ENCODE data around the gene CAPRIN1. TPM values are rescaled to one million over a fixed set of nuclear protein-coding genes. Genes with fewer than 3 reads are reported as not detected.

The CAPRIN1 gene
- total and polyA plus RNA-seq, 3 experiments from 2014 or later: 75.2 to 287 (median 275) TPM

DNA sequence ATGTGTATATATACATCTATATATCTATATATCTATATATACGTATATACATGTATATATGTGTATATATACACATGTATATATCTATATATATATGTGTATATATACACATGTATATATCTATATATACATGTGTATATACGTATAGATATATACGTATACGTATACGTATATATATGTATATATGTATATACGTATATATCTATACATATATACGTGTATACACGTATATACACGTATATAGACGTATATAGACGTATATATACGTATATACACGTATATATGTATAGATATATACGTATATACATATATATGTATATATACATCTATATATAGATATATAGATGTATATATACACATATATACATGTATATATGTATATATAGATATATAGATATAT is 25.1 kb upstream of the CAPRIN1 start:
- no peak for DNase-seq
- no peaks in the 10 kb centered on the region for H3K4me1 ChIP-seq (ENCODE audit: insufficient read depth, low read length)
- H3K27ac Mint-ChIP-seq: no peak overlapping the region
- no peaks in the 10 kb centered on the region for H3K36me3 ChIP-seq (ENCODE audit: insufficient read depth, low read length)
- H3K4me3 ChIP-seq (ENCODE audit: low read length): no peak overlapping the region
- H3K4me1 Mint-ChIP-seq: no peaks in the 10 kb centered on the region
- peaks cover 3 to 5% (median 5%) of the 10 kb centered on the region in 5 donors for H3K9me3 Mint-ChIP-seq
- H3K9me3 ChIP-seq (ENCODE audit: low read length): no peaks in the 10 kb centered on the region
- no peak overlapping the region for H3K27ac ChIP-seq (ENCODE audit: low read depth, low read length)
- H3K4me3 Mint-ChIP-seq: no peak overlapping the region
- H3K27me3 ChIP-seq (ENCODE audit: insufficient read depth, low read length, poor library complexity, severe bottlenecking): no peaks in the 10 kb centered on the region
- ChIA-PET CTCF (no interaction called here), POLR2A (no interaction called here)
- H3K36me3 Mint-ChIP-seq: peaks cover 0 to 5% (median 0%) of the 10 kb centered on the region in 3 donors
- H3K27me3 Mint-ChIP-seq: peaks cover 9 to 13% of the 10 kb centered on the region in 2 donors

DNA sequence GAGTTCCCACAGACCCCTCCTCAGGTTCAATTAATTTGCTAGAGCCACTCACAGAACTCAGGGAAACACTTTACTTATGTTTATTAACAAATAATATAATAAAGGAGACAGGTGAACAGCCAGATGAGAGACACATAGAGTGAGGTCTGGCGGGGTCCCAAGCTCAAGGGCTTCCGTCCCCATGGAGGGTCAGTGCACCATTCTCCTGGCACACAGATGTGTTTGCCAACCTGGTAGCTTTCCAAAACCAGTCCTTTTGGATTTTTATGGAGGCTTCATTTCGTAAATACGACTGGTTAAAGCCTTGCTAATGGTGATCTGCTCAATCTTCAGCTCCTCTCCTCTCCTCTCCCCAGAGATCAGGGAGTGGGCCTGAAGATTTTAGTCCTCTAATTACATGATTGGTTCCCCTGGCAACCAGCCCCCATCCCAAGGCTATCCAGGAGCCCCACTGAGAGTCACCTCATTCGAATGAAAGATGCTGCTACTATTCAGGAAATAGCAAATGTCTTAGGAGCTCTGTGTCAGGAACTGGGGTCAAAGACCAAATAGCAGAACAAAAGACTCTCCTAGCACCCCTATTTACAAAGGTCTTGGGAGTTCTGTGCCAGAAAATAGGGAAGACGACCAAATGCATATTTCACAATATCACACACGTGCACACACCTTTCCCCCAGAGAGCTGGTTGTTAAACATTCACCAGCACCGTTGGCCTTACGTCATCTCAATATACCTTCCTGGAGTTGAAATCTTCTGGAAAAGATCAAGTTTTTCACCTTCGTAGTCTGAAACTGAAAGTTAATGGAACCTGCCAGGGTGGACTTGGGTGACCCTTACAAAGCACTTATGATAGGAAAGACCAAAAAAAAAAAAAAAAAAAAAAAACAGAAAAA is 23.8 kb upstream of the CAPRIN1 start:
- Mint-ChIP-seq H3K27ac (no peak overlapping the region), H3K36me3 (no peaks in the 10 kb centered on the region), H3K27me3 (peaks cover 8 to 13% of the 10 kb centered on the region in 2 donors), H3K9me3 (no peaks in the 10 kb centered on the region), H3K4me3 (no peak overlapping the region), H3K4me1 (no peaks in the 10 kb centered on the region)
- Histone ChIP-seq H3K36me3 (ENCODE audit: insufficient read depth, low read length) (no peaks in the 10 kb centered on the region), H3K4me1 (ENCODE audit: insufficient read depth, low read length) (no peaks in the 10 kb centered on the region), H3K9me3 (ENCODE audit: low read length) (no peaks in the 10 kb centered on the region), H3K27me3 (ENCODE audit: insufficient read depth, low read length, poor library complexity, severe bottlenecking) (no peaks in the 10 kb centered on the region), H3K4me3 (ENCODE audit: low read length) (no peak overlapping the region), H3K27ac (ENCODE audit: low read depth, low read length) (no peak overlapping the region)
- CTCF ChIA-PET: no interaction called here
- DNase-seq: no peak
- POLR2A ChIA-PET: no interaction called here

DNA sequence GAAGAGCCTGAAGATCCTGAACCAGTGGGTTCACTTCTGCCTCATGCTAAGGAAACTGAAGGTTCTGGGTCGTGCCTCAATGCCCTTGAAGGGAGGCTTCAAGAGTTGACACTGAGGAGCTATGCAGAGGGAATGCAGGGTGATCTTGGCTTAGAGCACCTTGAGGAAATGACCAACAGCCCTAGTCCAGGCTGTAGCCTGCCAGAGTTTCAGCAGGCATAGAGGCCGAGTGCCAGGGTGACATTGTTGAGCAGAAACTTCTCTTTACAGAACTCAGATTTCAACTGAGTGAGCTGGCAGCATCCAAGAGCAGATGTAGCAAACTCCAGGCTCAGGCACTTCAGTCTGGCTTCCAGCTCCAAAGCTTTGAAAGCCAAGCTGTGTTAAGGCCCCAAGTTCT is 23.1 kb upstream of the CAPRIN1 start:
- no peaks in the 10 kb centered on the region for H3K36me3 ChIP-seq (ENCODE audit: insufficient read depth, low read length)
- H3K36me3 Mint-ChIP-seq: no peaks in the 10 kb centered on the region
- ChIA-PET CTCF (no interaction called here), POLR2A (no interaction called here)
- no peaks in the 10 kb centered on the region for H3K4me1 Mint-ChIP-seq
- H3K4me3 ChIP-seq (ENCODE audit: low read length): no peak overlapping the region
- peaks cover 10 to 13% of the 10 kb centered on the region in 2 donors for H3K27me3 Mint-ChIP-seq
- no peaks in the 10 kb centered on the region for H3K9me3 Mint-ChIP-seq
- no peak overlapping the region for H3K27ac Mint-ChIP-seq
- no peak overlapping the region for H3K27ac ChIP-seq (ENCODE audit: low read depth, low read length)
- no peaks in the 10 kb centered on the region for H3K9me3 ChIP-seq (ENCODE audit: low read length)
- H3K4me1 ChIP-seq (ENCODE audit: insufficient read depth, low read length): no peaks in the 10 kb centered on the region
- no peak overlapping the region for H3K4me3 Mint-ChIP-seq
- DNase-seq: no peak
- no peaks in the 10 kb centered on the region for H3K27me3 ChIP-seq (ENCODE audit: insufficient read depth, low read length, poor library complexity, severe bottlenecking)

DNA sequence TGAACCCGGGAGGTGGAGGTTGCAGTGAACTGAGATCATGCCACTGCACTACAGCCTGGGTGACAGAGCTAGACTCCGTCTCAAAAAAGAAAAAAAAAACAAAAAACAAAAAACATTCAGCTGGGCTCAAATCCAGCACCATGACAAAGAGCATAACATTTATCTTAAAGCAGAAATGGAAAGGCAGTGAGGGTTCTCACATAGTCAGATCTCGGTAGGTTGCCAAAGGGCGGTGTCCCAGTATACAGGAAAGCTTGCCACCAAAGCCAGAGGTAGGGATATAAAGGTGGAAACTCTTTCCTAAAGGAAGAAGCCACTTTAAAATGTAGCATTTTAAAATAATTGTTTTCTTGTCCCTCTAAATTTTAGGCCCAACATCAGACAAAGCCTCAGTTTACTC is 22.4 kb upstream of the CAPRIN1 start:
- ChIA-PET POLR2A (interaction anchor here (0.7 kb wide), 1 partner anchor 16 kb away, joined by 3 read pairs; no protein-coding TSS in a partner anchor), CTCF (no interaction called here)
- H3K9me3 ChIP-seq (ENCODE audit: low read length): no peaks in the 10 kb centered on the region

DNA sequence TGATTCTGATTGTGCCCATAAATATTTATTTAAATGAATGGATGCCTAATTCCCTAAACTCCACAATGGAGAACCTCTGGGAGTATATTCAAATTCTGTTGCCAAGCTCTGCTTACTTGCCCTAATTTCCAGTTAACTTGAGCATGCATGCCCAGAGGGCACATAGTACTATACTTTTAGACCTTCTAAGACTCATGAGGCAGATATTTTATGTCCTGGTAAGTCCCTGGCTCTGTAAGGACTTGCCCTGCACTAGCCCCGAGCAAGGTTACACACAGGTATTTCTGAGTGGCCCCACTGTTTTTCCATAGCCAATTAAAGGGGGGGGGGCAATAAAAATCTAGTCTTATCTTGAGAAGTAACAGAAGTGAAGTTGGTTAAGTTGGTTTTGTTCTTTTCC is 21.1 kb upstream of the CAPRIN1 start:
- Histone ChIP-seq H3K9me3 (ENCODE audit: low read length) (no peaks in the 10 kb centered on the region), H3K36me3 (ENCODE audit: insufficient read depth, low read length) (no peaks in the 10 kb centered on the region), H3K27ac (ENCODE audit: low read depth, low read length) (no peak overlapping the region), H3K4me3 (ENCODE audit: low read length) (no peak overlapping the region), H3K4me1 (ENCODE audit: insufficient read depth, low read length) (no peaks in the 10 kb centered on the region), H3K27me3 (ENCODE audit: insufficient read depth, low read length, poor library complexity, severe bottlenecking) (no peaks in the 10 kb centered on the region)
- ChIA-PET POLR2A (no interaction called here), CTCF (no interaction called here)
- no peak for DNase-seq
- no peaks in the 10 kb centered on the region for H3K36me3 Mint-ChIP-seq
- H3K27me3 Mint-ChIP-seq: peaks cover 10% of the 10 kb centered on the region in 2 donors
- H3K27ac Mint-ChIP-seq: peak overlapping the region in 1 of 8 donors; percentile 87
- no peaks in the 10 kb centered on the region for H3K4me1 Mint-ChIP-seq
- H3K4me3 Mint-ChIP-seq: no peak overlapping the region
- no peaks in the 10 kb centered on the region for H3K9me3 Mint-ChIP-seq

More for the DNA sequence above, 22.4 kb upstream of the CAPRIN1 start:
- no peak overlapping the region for H3K27ac ChIP-seq (ENCODE audit: low read depth, low read length)
- no peaks in the 10 kb centered on the region for H3K36me3 ChIP-seq (ENCODE audit: insufficient read depth, low read length)
- no peaks in the 10 kb centered on the region for H3K36me3 Mint-ChIP-seq
- peaks cover 10 to 13% of the 10 kb centered on the region in 2 donors for H3K27me3 Mint-ChIP-seq
- H3K9me3 Mint-ChIP-seq: no peaks in the 10 kb centered on the region
- no peak for DNase-seq
- H3K4me1 ChIP-seq (ENCODE audit: insufficient read depth, low read length): no peaks in the 10 kb centered on the region
- H3K4me3 ChIP-seq (ENCODE audit: low read length): no peak overlapping the region
- H3K4me1 Mint-ChIP-seq: no peaks in the 10 kb centered on the region
- peak overlapping the region in 1 of 8 donors; percentile 68 for H3K27ac Mint-ChIP-seq
- no peaks in the 10 kb centered on the region for H3K27me3 ChIP-seq (ENCODE audit: insufficient read depth, low read length, poor library complexity, severe bottlenecking)
- H3K4me3 Mint-ChIP-seq: no peak overlapping the region

DNA sequence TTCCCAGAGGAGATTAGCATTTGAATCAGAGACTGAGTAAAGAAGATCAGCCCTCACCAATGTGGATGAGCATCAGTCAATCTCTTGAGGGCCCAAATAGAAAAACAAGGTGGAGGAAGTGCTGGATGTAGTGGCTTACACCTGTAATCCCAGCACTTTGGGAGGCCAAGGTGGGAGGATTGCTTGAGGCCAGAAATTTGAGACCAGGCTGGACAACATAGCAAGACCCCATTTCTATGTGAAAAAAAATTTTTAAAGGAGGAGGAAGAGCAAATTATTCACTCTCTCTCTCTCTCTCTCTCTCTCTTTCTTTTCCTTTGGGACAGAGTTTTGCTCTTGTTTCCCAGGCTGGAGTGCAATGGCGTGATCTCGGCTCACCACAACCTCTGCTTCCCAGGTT is 18.1 kb upstream of the CAPRIN1 start:
- H3K9me3 Mint-ChIP-seq: no peaks in the 10 kb centered on the region
- no peak overlapping the region for H3K27ac ChIP-seq (ENCODE audit: low read depth, low read length)
- H3K27me3 Mint-ChIP-seq: peaks cover 7 to 14% of the 10 kb centered on the region in 2 donors
- no peaks in the 10 kb centered on the region for H3K36me3 Mint-ChIP-seq
- no peak for DNase-seq
- H3K27me3 ChIP-seq (ENCODE audit: insufficient read depth, low read length, poor library complexity, severe bottlenecking): no peaks in the 10 kb centered on the region
- H3K9me3 ChIP-seq (ENCODE audit: low read length): no peaks in the 10 kb centered on the region
- no peaks in the 10 kb centered on the region for H3K36me3 ChIP-seq (ENCODE audit: insufficient read depth, low read length)
- H3K4me3 ChIP-seq (ENCODE audit: low read length): no peak overlapping the region
- CTCF ChIA-PET: no interaction called here
- POLR2A ChIA-PET: interaction anchor here (0.7 kb wide), 1 partner anchor 1109 kb away, joined by 5 read pairs; no protein-coding TSS in a partner anchor
- no peak overlapping the region for H3K4me3 Mint-ChIP-seq
- no peaks in the 10 kb centered on the region for H3K4me1 Mint-ChIP-seq
- H3K27ac Mint-ChIP-seq: no peak overlapping the region
- no peaks in the 10 kb centered on the region for H3K4me1 ChIP-seq (ENCODE audit: insufficient read depth, low read length)

DNA sequence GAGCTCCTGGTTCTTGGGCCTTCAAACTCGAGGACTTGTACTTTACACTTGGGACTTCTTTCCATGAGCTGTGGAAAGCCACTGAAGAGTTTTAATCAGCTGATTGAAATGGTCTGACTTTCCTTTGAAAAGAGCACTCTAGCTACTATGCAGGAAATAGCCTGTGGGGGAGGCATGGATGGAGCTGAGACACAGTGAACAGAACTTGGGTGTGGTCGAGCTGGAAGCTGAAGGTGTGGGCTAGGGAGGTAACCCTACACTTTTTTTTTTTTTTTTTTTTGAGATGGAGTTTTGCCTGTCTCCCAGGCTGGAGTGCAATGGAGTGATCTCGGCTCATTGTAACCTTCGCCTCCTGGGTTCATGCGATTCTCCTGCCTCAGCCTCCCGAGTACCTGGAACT is 17.5 kb upstream of the CAPRIN1 start:
- H3K27ac ChIP-seq (ENCODE audit: low read depth, low read length): no peak overlapping the region
- H3K36me3 Mint-ChIP-seq: no peaks in the 10 kb centered on the region
- H3K4me1 ChIP-seq (ENCODE audit: insufficient read depth, low read length): no peaks in the 10 kb centered on the region
- no peak overlapping the region for H3K4me3 Mint-ChIP-seq
- no peak overlapping the region for H3K4me3 ChIP-seq (ENCODE audit: low read length)
- no peaks in the 10 kb centered on the region for H3K36me3 ChIP-seq (ENCODE audit: insufficient read depth, low read length)
- no peaks in the 10 kb centered on the region for H3K4me1 Mint-ChIP-seq
- no peak for DNase-seq
- POLR2A ChIA-PET: interaction anchor here (0.7 kb wide), 1 partner anchor 1110 kb away, joined by 5 read pairs; no protein-coding TSS in a partner anchor
- no peaks in the 10 kb centered on the region for H3K9me3 ChIP-seq (ENCODE audit: low read length)
- H3K27ac Mint-ChIP-seq: peak overlapping the region in 1 of 8 donors; percentile 62
- H3K27me3 Mint-ChIP-seq: peaks cover 4 to 14% of the 10 kb centered on the region in 2 donors
- no peaks in the 10 kb centered on the region for H3K27me3 ChIP-seq (ENCODE audit: insufficient read depth, low read length, poor library complexity, severe bottlenecking)
- H3K9me3 Mint-ChIP-seq: no peaks in the 10 kb centered on the region
- CTCF ChIA-PET: no interaction called here

DNA sequence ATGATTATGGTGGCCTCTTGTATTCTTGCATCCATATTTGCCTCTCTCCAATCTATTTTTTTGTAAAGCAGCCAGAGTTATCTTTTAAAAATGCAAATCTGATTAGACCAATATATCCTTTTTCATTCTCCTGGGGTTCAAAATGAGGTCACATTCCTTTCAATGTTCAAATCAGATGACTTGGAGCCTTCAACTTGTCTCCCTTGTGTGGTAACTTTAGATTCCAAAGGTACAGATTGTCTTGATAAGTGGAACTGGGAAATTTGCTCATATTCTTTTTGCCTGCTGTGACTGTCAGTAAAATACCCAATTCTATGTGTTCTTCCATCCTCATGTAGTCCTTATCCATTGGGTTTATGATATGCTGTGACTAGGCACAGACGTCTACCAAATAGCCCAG is 15.1 kb upstream of the CAPRIN1 start:
- no peak for DNase-seq
- ChIA-PET POLR2A (no interaction called here), CTCF (no interaction called here)
- Histone ChIP-seq H3K27ac (ENCODE audit: low read depth, low read length) (no peak overlapping the region), H3K36me3 (ENCODE audit: insufficient read depth, low read length) (no peaks in the 10 kb centered on the region), H3K4me3 (ENCODE audit: low read length) (no peak overlapping the region), H3K27me3 (ENCODE audit: insufficient read depth, low read length, poor library complexity, severe bottlenecking) (no peaks in the 10 kb centered on the region), H3K9me3 (ENCODE audit: low read length) (no peaks in the 10 kb centered on the region), H3K4me1 (ENCODE audit: insufficient read depth, low read length) (no peaks in the 10 kb centered on the region)
- no peaks in the 10 kb centered on the region for H3K36me3 Mint-ChIP-seq
- H3K9me3 Mint-ChIP-seq: no peaks in the 10 kb centered on the region
- H3K27ac Mint-ChIP-seq: no peak overlapping the region
- no peaks in the 10 kb centered on the region for H3K4me1 Mint-ChIP-seq
- H3K27me3 Mint-ChIP-seq: peaks cover 0 to 11% of the 10 kb centered on the region in 2 donors
- H3K4me3 Mint-ChIP-seq: no peak overlapping the region

All from CD8-positive, alpha-beta memory T cell (primary cell).